Measurements from ENCODE around the gene RPS27. TPM values are rescaled to one million over a fixed set of nuclear protein-coding genes. Genes with fewer than 3 reads are reported as not detected.

RPS27 gene
- total and polyA plus RNA-seq, 2 of the 13 experiments (the other 11 are each of a cell fraction or from before 2014, with no cell fraction given): 3,737 to 9,964 TPM

DNA sequence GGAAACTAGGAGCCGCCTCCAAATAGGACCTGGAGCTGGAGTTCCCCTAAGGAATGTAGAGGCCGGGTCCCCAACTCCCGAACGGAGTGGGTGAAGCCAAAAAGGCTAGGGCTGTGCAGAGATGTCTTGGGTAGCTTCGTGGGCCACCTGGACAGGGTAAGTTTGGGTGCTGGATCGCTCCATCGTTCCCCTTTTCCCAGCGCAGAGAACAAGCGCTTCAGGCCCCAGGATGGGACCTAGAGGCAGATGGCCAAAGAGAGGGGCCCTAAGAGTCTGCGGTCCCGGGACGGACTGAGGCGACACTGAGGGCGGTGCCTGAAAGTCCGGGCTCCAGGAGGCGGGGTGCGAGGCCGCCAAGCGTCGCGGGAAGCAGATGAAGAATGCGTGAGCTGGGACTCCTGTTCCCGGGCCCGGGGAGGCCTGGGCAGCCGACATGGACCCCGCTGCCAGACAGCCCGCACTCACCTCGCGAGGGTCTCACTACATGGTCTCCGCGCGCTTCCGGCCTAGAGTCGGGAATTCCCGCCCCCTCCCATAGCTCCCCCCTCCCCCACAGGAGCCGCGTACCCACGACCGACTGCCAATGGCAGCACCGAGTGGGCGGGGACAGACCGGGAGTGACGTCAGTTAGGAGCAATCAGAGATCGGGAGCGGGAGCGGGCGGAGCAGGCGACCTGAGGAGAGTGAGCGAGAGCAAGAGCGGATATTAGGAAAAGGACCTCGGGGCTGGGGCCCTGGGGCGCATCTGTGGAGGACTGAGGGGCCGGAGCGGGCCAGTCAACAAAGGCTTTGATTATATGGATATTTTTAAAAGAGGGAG is 27.3 kb upstream of the RPS27 start, which contains the start of gene SLC39A1 (continued):
- TF ChIP-seq, protein P1, sequence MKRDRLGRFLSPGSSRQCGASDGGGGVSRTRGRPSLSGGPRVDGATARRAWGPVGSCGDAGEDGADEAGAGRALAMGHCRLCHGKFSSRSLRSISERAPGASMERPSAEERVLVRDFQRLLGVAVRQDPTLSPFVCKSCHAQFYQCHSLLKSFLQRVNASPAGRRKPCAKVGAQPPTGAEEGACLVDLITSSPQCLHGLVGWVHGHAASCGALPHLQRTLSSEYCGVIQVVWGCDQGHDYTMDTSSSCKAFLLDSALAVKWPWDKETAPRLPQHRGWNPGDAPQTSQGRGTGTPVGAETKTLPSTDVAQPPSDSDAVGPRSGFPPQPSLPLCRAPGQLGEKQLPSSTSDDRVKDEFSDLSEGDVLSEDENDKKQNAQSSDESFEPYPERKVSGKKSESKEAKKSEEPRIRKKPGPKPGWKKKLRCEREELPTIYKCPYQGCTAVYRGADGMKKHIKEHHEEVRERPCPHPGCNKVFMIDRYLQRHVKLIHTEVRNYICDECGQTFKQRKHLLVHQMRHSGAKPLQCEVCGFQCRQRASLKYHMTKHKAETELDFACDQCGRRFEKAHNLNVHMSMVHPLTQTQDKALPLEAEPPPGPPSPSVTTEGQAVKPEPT (CRISPR knock-in tag; IDR thresholded peaks at IDR 0.05; ENCODE audit: low read depth): no peak
- TF ChIP-seq ZNF569 (CRISPR knock-in tag; IDR thresholded peaks at IDR 0.05; ENCODE audit: borderline replicate concordance) (no peak), SP1 (IDR thresholded peaks at IDR 0.05) (no peak), SP1 (CRISPR knock-in tag; IDR thresholded peaks at IDR 0.05) (peak; percentile 81), ZNF777 (CRISPR knock-in tag; IDR thresholded peaks at IDR 0.05) (peak; percentile 23; the same call in 1 of the 2 replicates), XRCC5 (optimal IDR thresholded peaks at IDR 0.05; ENCODE audit: low read length) (no peak), ZNF556 (CRISPR knock-in tag; IDR thresholded peaks at IDR 0.05; ENCODE audit: borderline replicate concordance) (0 out of 2 replicates have a peak, but pooled peaks have one; percentile 26), SPEN (CRISPR knock-in tag; IDR thresholded peaks at IDR 0.05; ENCODE audit: low read depth) (peak; percentile 71), CCDC6 (CRISPR knock-in tag; IDR thresholded peaks at IDR 0.05) (peak; percentile 47; the same call in 1 of the 2 replicates), MBNL3 (CRISPR knock-in tag; conservative IDR thresholded peaks at IDR 0.05) (no peak), ZFP62 (CRISPR knock-in tag; IDR thresholded peaks at IDR 0.05) (no peak), PHF8 (CRISPR knock-in tag; IDR thresholded peaks at IDR 0.05) (peak; percentile 52; the same call in 1 of the 2 replicates), FIP1L1 (IDR thresholded peaks at IDR 0.05; ENCODE audit: borderline replicate concordance, insufficient read depth, low read depth, low read length) (no peak), YEATS4 (CRISPR knock-in tag; IDR thresholded peaks at IDR 0.05; ENCODE audit: borderline replicate concordance) (peak; percentile 91), ZFP36L2 (CRISPR knock-in tag; IDR thresholded peaks at IDR 0.05) (no peak), ZNF891 (CRISPR knock-in tag; IDR thresholded peaks at IDR 0.05) (0 out of 2 replicates have a peak, but pooled peaks have one; percentile 30), FOXJ3 (CRISPR knock-in tag; IDR thresholded peaks at IDR 0.05; ENCODE audit: borderline replicate concordance) (no peak)
- TF ChIP-seq, protein P2, sequence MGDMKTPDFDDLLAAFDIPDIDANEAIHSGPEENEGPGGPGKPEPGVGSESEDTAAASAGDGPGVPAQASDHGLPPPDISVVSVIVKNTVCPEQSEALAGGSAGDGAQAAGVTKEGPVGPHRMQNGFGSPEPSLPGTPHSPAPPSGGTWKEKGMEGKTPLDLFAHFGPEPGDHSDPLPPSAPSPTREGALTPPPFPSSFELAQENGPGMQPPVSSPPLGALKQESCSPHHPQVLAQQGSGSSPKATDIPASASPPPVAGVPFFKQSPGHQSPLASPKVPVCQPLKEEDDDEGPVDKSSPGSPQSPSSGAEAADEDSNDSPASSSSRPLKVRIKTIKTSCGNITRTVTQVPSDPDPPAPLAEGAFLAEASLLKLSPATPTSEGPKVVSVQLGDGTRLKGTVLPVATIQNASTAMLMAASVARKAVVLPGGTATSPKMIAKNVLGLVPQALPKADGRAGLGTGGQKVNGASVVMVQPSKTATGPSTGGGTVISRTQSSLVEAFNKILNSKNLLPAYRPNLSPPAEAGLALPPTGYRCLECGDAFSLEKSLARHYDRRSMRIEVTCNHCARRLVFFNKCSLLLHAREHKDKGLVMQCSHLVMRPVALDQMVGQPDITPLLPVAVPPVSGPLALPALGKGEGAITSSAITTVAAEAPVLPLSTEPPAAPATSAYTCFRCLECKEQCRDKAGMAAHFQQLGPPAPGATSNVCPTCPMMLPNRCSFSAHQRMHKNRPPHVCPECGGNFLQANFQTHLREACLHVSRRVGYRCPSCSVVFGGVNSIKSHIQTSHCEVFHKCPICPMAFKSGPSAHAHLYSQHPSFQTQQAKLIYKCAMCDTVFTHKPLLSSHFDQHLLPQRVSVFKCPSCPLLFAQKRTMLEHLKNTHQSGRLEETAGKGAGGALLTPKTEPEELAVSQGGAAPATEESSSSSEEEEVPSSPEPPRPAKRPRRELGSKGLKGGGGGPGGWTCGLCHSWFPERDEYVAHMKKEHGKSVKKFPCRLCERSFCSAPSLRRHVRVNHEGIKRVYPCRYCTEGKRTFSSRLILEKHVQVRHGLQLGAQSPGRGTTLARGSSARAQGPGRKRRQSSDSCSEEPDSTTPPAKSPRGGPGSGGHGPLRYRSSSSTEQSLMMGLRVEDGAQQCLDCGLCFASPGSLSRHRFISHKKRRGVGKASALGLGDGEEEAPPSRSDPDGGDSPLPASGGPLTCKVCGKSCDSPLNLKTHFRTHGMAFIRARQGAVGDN (CRISPR knock-in tag; IDR thresholded peaks at IDR 0.05): peak; percentile 71
- TF ChIP-seq, protein P3, sequence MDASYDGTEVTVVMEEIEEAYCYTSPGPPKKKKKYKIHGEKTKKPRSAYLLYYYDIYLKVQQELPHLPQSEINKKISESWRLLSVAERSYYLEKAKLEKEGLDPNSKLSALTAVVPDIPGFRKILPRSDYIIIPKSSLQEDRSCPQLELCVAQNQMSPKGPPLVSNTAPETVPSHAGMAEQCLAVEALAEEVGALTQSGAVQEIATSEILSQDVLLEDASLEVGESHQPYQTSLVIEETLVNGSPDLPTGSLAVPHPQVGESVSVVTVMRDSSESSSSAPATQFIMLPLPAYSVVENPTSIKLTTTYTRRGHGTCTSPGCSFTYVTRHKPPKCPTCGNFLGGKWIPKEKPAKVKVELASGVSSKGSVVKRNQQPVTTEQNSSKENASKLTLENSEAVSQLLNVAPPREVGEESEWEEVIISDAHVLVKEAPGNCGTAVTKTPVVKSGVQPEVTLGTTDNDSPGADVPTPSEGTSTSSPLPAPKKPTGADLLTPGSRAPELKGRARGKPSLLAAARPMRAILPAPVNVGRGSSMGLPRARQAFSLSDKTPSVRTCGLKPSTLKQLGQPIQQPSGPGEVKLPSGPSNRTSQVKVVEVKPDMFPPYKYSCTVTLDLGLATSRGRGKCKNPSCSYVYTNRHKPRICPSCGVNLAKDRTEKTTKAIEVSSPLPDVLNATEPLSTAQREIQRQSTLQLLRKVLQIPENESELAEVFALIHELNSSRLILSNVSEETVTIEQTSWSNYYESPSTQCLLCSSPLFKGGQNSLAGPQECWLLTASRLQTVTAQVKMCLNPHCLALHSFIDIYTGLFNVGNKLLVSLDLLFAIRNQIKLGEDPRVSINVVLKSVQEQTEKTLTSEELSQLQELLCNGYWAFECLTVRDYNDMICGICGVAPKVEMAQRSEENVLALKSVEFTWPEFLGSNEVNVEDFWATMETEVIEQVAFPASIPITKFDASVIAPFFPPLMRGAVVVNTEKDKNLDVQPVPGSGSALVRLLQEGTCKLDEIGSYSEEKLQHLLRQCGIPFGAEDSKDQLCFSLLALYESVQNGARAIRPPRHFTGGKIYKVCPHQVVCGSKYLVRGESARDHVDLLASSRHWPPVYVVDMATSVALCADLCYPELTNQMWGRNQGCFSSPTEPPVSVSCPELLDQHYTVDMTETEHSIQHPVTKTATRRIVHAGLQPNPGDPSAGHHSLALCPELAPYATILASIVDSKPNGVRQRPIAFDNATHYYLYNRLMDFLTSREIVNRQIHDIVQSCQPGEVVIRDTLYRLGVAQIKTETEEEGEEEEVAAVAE (CRISPR knock-in tag; IDR thresholded peaks at IDR 0.05; ENCODE audit: borderline replicate concordance): 0 out of 2 replicates have a peak, but pooled peaks have one; percentile 26
